ENCODE results near the gene FAM171A1. TPM values are rescaled to one million over a fixed set of nuclear protein-coding genes. Genes with fewer than 3 reads are reported as not detected.

FAM171A1 gene
- total RNA-seq, 1 donor from 2014 or later, result not detected

- intact Hi-C loops (cut with micrococcal nuclease), result no loop called here
- DNase-seq (no peak), ATAC-seq (ENCODE audit: low read depth) (no peak)
- Mint-ChIP-seq H3K36me3 (ENCODE audit: low read depth) (no peaks in the 10 kb centered on the region), H3K9me3 (no peaks in the 10 kb centered on the region), H3K4me1 (no peaks in the 10 kb centered on the region), H3K27me3 (no peaks in the 10 kb centered on the region), H3K27ac (no peak overlapping the region), H3K4me3 (no peak overlapping the region)
- ChIA-PET CTCF (no interaction called here), POLR2A (no interaction called here)
- no peak for TF ChIP-seq CTCF (IDR thresholded peaks at IDR 0.05)
Observed at GRCh38 chr10:15241306-15241705, 129.8 kb downstream of the FAM171A1 start.

GRCh38 chr10:15238555-15239335 lies 132.3 kb downstream of the FAM171A1 start:
- no peak overlapping the region for H3K27ac Mint-ChIP-seq
- TF ChIP-seq CTCF (IDR thresholded peaks at IDR 0.05), result no peak
- DNase-seq (no peak), ATAC-seq (ENCODE audit: low read depth) (no peak)
- H3K4me1 Mint-ChIP-seq, result no peaks in the 10 kb centered on the region
- intact Hi-C loops (cut with micrococcal nuclease), result no loop called here
- ChIA-PET POLR2A (no interaction called here), CTCF (no interaction called here)
- no peak overlapping the region for H3K4me3 Mint-ChIP-seq
- H3K36me3 Mint-ChIP-seq (ENCODE audit: low read depth), result no peaks in the 10 kb centered on the region
- H3K27me3 Mint-ChIP-seq, result no peaks in the 10 kb centered on the region
- H3K9me3 Mint-ChIP-seq, result no peaks in the 10 kb centered on the region

GRCh38 chr10:15237351-15237750 lies 133.7 kb downstream of the FAM171A1 start:
- POLR2A ChIA-PET, result no interaction called here
- Mint-ChIP-seq H3K4me1 (no peaks in the 10 kb centered on the region), H3K27ac (no peak overlapping the region), H3K9me3 (no peaks in the 10 kb centered on the region), H3K36me3 (ENCODE audit: low read depth) (no peaks in the 10 kb centered on the region), H3K27me3 (no peaks in the 10 kb centered on the region), H3K4me3 (no peak overlapping the region)
- TF ChIP-seq CTCF (IDR thresholded peaks at IDR 0.05), result no peak
- no peak for DNase-seq
- intact Hi-C loops (cut with micrococcal nuclease), result no loop called here
- no peak for ATAC-seq (ENCODE audit: low read depth)
- CTCF ChIA-PET, result no interaction called here

GRCh38 chr10:15236340-15236739 lies 134.7 kb downstream of the FAM171A1 start:
- Mint-ChIP-seq H3K27ac (no peak overlapping the region), H3K27me3 (peaks cover 3% of the 10 kb centered on the region), H3K4me1 (no peaks in the 10 kb centered on the region), H3K9me3 (no peaks in the 10 kb centered on the region), H3K4me3 (no peak overlapping the region), H3K36me3 (ENCODE audit: low read depth) (no peaks in the 10 kb centered on the region)
- CTCF ChIA-PET, result no interaction called here
- POLR2A ChIA-PET, result no interaction called here
- no peak for TF ChIP-seq CTCF (IDR thresholded peaks at IDR 0.05)
- ATAC-seq (ENCODE audit: low read depth) (no peak), DNase-seq (no peak)
- intact Hi-C loops (cut with micrococcal nuclease), result no loop called here

- DNase-seq (no peak), ATAC-seq (ENCODE audit: low read depth) (no peak)
- no peaks in the 10 kb centered on the region for H3K4me1 Mint-ChIP-seq
- H3K9me3 Mint-ChIP-seq, result no peaks in the 10 kb centered on the region
- H3K27ac Mint-ChIP-seq, result no peak overlapping the region
- ChIA-PET CTCF (no interaction called here), POLR2A (no interaction called here)
- peaks cover 10% of the 10 kb centered on the region for H3K27me3 Mint-ChIP-seq
- H3K36me3 Mint-ChIP-seq (ENCODE audit: low read depth), result no peaks in the 10 kb centered on the region
- H3K4me3 Mint-ChIP-seq, result no peak overlapping the region
- intact Hi-C loops (cut with micrococcal nuclease), result no loop called here
- TF ChIP-seq CTCF (IDR thresholded peaks at IDR 0.05), result no peak
Observed at GRCh38 chr10:15232279-15232678, 138.8 kb downstream of the FAM171A1 start.

Measured in activated B cell treated with CpG ODN at 0.5 μM for 24 hours (primary cell).